Neural cell (in vitro differentiated cells): ENCODE results near the gene SARS1. TPM values are rescaled to one million over a fixed set of nuclear protein-coding genes. Genes with fewer than 3 reads are reported as not detected.
"Not testable (repeated sequence)": the region's sequence is repeated elsewhere in the genome, so short reads cannot be mapped to it uniquely, and the experiment has no call there.

Experiments
- H2AFZ ChIP-seq: fragments of 200-600, 300-800 bp; sonication (generic), shearing (Covaris generic); 2 replicates; pipeline ENCODE4 v1.6.0; 2014; ENCODE audit warnings: low read depth, mild to moderate bottlenecking, antibody characterized with exemption, low read length, moderate library complexity
- H3F3A ChIP-seq: fragments of 200-600 bp; shearing (Covaris generic); 2 replicates; pipeline ENCODE4 v1.6.1; 2016; ENCODE audit warnings: mild to moderate bottlenecking, moderate library complexity, mixed read lengths, antibody characterized with exemption, low read length; ENCODE audit not compliant: insufficient read depth, poor library complexity, severe bottlenecking
- H3K27ac ChIP-seq: fragments of 200-600, 300-800 bp; sonication (generic), shearing (Covaris generic); 2 replicates; pipeline ENCODE4 v1.5.1; 2014; ENCODE audit warnings: mild to moderate bottlenecking, low read length, moderate library complexity
- H3K27me3 ChIP-seq: fragments of 300-800, 200-600 bp; sonication (generic), shearing (Covaris generic); 2 replicates; pipeline ENCODE4 v1.6.0; 2014; ENCODE audit warnings: mild to moderate bottlenecking, low read depth, low read length, moderate library complexity; ENCODE audit not compliant: insufficient read depth
- H3K36me3 ChIP-seq: fragments of 300-800, 200-600 bp; sonication (generic), shearing (Covaris generic); 2 replicates; pipeline ENCODE4 v1.5.1; 2014; ENCODE audit warnings: mild to moderate bottlenecking, antibody characterized with exemption, low read length, moderate library complexity; ENCODE audit not compliant: insufficient read depth
- H3K4me2 ChIP-seq: fragments of 300-800, 200-600 bp; sonication (generic), shearing (Covaris generic); 2 replicates; pipeline ENCODE4 v1.6.0; 2014; ENCODE audit warnings: mild to moderate bottlenecking, low read length
- H3K4me3 ChIP-seq: fragments of 300-800, 200-600 bp; sonication (generic), shearing (Covaris generic); 2 replicates; pipeline ENCODE4 v1.5.1; 2014; ENCODE audit warnings: mild to moderate bottlenecking, low read length, moderate library complexity
- H3K79me2 ChIP-seq: fragments of 200-600 bp; shearing (Covaris generic); replicated peaks from 2 replicates; pipeline ENCODE4 v1.6.0; 2014; ENCODE audit warnings: mild to moderate bottlenecking, low read length, moderate library complexity; ENCODE audit not compliant: insufficient read depth
- H3K9ac ChIP-seq: fragments of 300-800, 200-600 bp; sonication (generic), shearing (Covaris generic); 2 replicates; pipeline ENCODE4 v1.6.1; 2016; ENCODE audit warnings: mild to moderate bottlenecking, low read length, mixed read lengths
- H3K9me2 ChIP-seq: fragments of 200-600 bp; shearing (Covaris generic); 2 replicates; pipeline ENCODE4 v1.6.1; 2016; ENCODE audit warnings: mild to moderate bottlenecking, low read length, mixed read lengths; ENCODE audit not compliant: insufficient read depth
- H3K9me3 ChIP-seq: fragments of 200-600, 300-800 bp; sonication (generic), shearing (Covaris generic); 2 replicates; pipeline ENCODE4 v1.6.1; 2016; ENCODE audit warnings: mild to moderate bottlenecking, mixed run types, low read length, moderate library complexity, mixed read lengths
- H4K20me1 ChIP-seq: fragments of 200-600 bp; shearing (Covaris generic); 2 replicates; pipeline ENCODE4 v1.6.1; 2016; ENCODE audit warnings: mild to moderate bottlenecking, mixed run types; ENCODE audit not compliant: insufficient read depth
- CTCF ChIP-seq: fragments of 450-650 bp; IDR thresholded peaks from 2 replicates; pipeline ENCODE4 v1.5.1; 2014; ENCODE audit warnings: antibody characterized with exemption, mild to moderate bottlenecking, moderate library complexity; ENCODE audit not compliant: poor library complexity, severe bottlenecking
- EP300 ChIP-seq: fragments of 450-650 bp; conservative IDR thresholded peaks from 2 replicates; pipeline ENCODE4 v1.6.1; 2014; ENCODE audit warnings: antibody characterized with exemption, mild to moderate bottlenecking, moderate library complexity; ENCODE audit not compliant: poor library complexity, severe bottlenecking
- EZH2 ChIP-seq: fragments of 200-600, 300-800 bp; shearing (Covaris generic), sonication (generic); IDR thresholded peaks from 2 replicates; pipeline ENCODE4 v1.6.1; 2014; ENCODE audit warnings: antibody characterized with exemption, low read length, borderline replicate concordance, mild to moderate bottlenecking; ENCODE audit not compliant: insufficient read depth, poor library complexity, severe bottlenecking
- MXI1 ChIP-seq: fragments of 450-650 bp; conservative IDR thresholded peaks from 2 replicates; pipeline ENCODE4 v1.6.1; 2014; ENCODE audit warnings: antibody characterized with exemption, mild to moderate bottlenecking; ENCODE audit not compliant: poor library complexity, severe bottlenecking
- POLR2AphosphoS5 ChIP-seq: IDR thresholded peaks from 2 replicates; pipeline ENCODE4 v1.6.1; 2012
- RAD21 ChIP-seq: fragments of 450-650 bp; conservative IDR thresholded peaks from 2 replicates; pipeline ENCODE4 v1.6.1; 2014; ENCODE audit warnings: antibody characterized with exemption, mild to moderate bottlenecking, moderate library complexity
- REST ChIP-seq: IDR thresholded peaks from 2 replicates; pipeline ENCODE4 v1.6.1; 2012; ENCODE audit warnings: borderline replicate concordance
- SMC3 ChIP-seq: fragments of 450-650 bp; conservative IDR thresholded peaks from 2 replicates; pipeline ENCODE4 v1.6.1; 2014; ENCODE audit warnings: antibody characterized with exemption, mild to moderate bottlenecking, moderate library complexity; ENCODE audit not compliant: poor library complexity
- TAF1 ChIP-seq: IDR thresholded peaks from 2 replicates; pipeline ENCODE4 v1.6.1; 2012; ENCODE audit warnings: low read depth
- polyA plus RNA-seq: library from polyadenylated mRNA; depleted of rRNA; stranded (reverse); fragments of >200 nt; gene quantifications from 2 replicates; pipeline ENCODE4 v1.2.3, GENCODE V29; 2014

SARS1 gene
- polyA plus RNA-seq, 1 donor from 2014 or later: 281 TPM

- Histone ChIP-seq H3K27ac (no peak overlapping the region), H3K79me2 (peaks cover 70% of the 10 kb centered on the region), H4K20me1 (no peaks in the 10 kb centered on the region), H3K9ac (no peak overlapping the region), H3F3A (no peaks in the 10 kb centered on the region), H3K36me3 (peaks cover 3% of the 10 kb centered on the region), H3K4me2 (no peak overlapping the region), H3K4me3 (no peak overlapping the region), H3K27me3 (no peaks in the 10 kb centered on the region), H3K9me3 (no peaks in the 10 kb centered on the region), H3K9me2 (no peaks in the 10 kb centered on the region), H2AFZ (no peak overlapping the region)
- no peak for TF ChIP-seq EZH2
- no peak for TF ChIP-seq TAF1
- no peak for TF ChIP-seq REST
- TF ChIP-seq RAD21: no peak
- no peak for TF ChIP-seq SMC3
- TF ChIP-seq EP300: no peak
- no peak for TF ChIP-seq POLR2AphosphoS5
- TF ChIP-seq MXI1: no peak
- no peak for TF ChIP-seq CTCF
Observed at GRCh38 chr1:109218516-109218915, 4.8 kb downstream of the SARS1 start.

GRCh38 chr1:109221201-109221600, 7.5 kb downstream of the SARS1 start:
- not testable (repeated sequence) for H3K9ac ChIP-seq, H3K27me3 ChIP-seq, H2AFZ ChIP-seq, H3K9me3 ChIP-seq, H4K20me1 ChIP-seq, H3K9me2 ChIP-seq, H3K4me2 ChIP-seq, H3K27ac ChIP-seq, H3K36me3 ChIP-seq, H3K4me3 ChIP-seq, H3F3A ChIP-seq
- peaks cover 54% of the 10 kb centered on the region for H3K79me2 ChIP-seq

- no peak overlapping the region for H3K9ac ChIP-seq
- H3K79me2 ChIP-seq: peaks cover 28% of the 10 kb centered on the region
- H3K27ac ChIP-seq: no peak overlapping the region
- TF ChIP-seq RAD21 (no peak), CTCF (no peak), POLR2AphosphoS5 (no peak), EP300 (no peak)
- H3K4me2 ChIP-seq: no peak overlapping the region
- no peak overlapping the region for H3K4me3 ChIP-seq
- H4K20me1 ChIP-seq: no peaks in the 10 kb centered on the region
- no peaks in the 10 kb centered on the region for H3K27me3 ChIP-seq
- no peaks in the 10 kb centered on the region for H3K9me3 ChIP-seq
- H3F3A ChIP-seq: no peaks in the 10 kb centered on the region
- H3K36me3 ChIP-seq: peaks cover 10% of the 10 kb centered on the region
- H2AFZ ChIP-seq: no peak overlapping the region
- H3K9me2 ChIP-seq: no peaks in the 10 kb centered on the region
Observed at GRCh38 chr1:109225308-109225707, 11.6 kb downstream of the SARS1 start.
